ES-I3 (cell line): ENCODE data around the gene TUSC7.

ENCODE experiments used
- H3K36me3 ChIP-seq: 2 replicates; pipeline ENCODE4 v1.6.1; 2013; ENCODE audit warnings: mild to moderate bottlenecking, low read length, control low read depth, moderate library complexity; ENCODE audit not compliant: insufficient read depth
- H3K4me1 ChIP-seq: 2 replicates; pipeline ENCODE4 v1.6.1; 2013; ENCODE audit warnings: mild to moderate bottlenecking, control low read depth, low read length; ENCODE audit not compliant: insufficient read depth
- H3K9ac ChIP-seq: 2 replicates; pipeline ENCODE4 v1.6.1; 2013; ENCODE audit warnings: low read depth, mild to moderate bottlenecking, low read length, moderate library complexity
- H3K9me3 ChIP-seq: 2 replicates; pipeline ENCODE4 v1.6.1; 2013; ENCODE audit warnings: mild to moderate bottlenecking, low read length, moderate library complexity; ENCODE audit not compliant: control insufficient read depth, insufficient read depth

TUSC7 gene

DNA sequence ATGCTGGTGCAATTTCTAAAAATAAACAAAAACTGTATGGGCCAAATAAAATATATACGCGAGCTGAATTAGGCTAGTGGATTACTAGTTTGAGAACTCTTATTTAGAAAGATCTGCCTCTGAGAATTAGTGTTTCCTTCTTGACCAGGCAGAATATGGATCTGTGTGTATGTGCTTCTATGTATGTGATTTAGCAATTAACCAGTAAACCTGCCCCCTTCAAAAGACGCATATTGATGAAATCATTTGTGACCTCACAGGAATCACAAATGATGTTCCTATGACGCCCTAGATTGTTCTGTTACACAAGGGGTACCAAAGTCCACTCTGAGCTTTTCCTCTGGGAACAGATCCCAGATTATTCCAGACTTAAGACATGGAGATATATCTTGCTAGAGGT lies at the start of gene TUSC7:
Gene TUSC7, plus strand, starts transcription at position 301 of the 400 bp plus-strand sequence.
- H3K36me3 ChIP-seq, result no peaks in the 10 kb centered on the region
- no peak within 1 kb of the TSS for H3K9ac ChIP-seq
- H3K9me3 ChIP-seq, result no peaks in the 10 kb centered on the region
- H3K4me1 ChIP-seq, result no peaks in the 10 kb centered on the region

DNA sequence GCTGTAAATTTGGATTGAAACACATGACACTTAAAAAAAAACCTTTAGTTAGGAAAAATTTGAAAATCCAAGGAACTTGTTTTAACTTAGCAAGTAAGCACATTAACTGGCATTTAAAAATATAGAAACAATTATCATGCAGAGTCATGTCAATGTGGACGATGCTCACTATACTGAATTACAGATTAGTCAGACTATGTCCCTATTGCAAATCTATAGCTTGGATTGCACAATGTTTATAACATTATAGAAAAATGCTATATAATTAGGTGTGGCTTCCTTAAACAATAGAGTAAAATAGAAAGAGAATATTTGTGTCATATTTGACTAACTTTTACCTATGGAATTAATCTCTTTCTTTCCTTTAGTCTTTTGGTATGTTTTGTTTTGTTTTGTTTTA lies 48.4 kb upstream of the TUSC7 start:
- no peaks in the 10 kb centered on the region for H3K9me3 ChIP-seq
- no peak overlapping the region for H3K9ac ChIP-seq
- no peaks in the 10 kb centered on the region for H3K36me3 ChIP-seq
- no peaks in the 10 kb centered on the region; the same call in 1 of the 2 replicates for H3K4me1 ChIP-seq

DNA sequence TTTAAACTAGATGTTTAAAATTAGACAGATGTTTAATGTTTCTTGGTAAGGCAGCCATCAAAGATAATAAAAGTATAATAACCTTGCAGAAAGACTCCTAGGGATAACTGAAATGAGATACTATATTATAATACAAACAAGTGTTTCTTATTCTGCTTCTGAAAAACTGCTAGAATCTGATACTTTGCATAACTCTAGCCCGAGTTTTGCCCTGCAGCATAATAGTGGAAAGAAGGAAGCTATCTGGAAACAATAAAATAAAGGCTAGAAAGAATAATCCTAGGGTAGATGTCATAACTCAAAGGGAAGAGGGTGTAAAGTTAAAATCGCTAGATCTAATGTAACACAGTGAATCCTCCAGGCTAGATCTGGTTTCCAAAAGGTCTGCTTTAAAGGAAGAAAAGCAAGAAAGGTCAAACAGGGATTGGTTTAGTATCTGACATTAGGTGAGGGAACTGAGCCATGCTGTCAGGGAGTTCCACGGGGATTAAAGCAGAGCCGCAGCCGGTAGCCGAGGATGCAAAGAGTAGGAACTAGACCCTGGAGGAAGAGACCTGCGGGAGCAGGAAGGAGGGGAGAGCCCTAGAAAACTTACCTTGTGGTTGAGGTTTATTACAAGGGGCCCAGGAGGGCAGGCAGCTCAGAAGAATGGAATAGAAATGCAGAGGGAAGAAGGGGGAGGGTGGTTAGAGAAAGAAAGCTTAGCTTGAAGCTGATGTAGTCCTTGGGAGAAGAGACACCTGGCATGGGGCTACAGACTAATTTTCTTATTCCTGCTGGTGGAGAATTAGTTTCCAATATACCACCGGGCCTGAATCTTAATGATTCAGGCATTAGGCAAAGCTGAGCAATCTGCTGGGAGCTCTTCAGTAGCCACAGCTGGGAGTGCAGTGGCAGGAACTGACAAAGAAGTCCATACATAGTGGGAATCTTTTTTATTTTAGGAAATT lies 46.1 kb upstream of the TUSC7 start:
- no peaks in the 10 kb centered on the region for H3K36me3 ChIP-seq
- no peak overlapping the region for H3K9ac ChIP-seq
- H3K4me1 ChIP-seq, result no peaks in the 10 kb centered on the region; the same call in 1 of the 2 replicates
- H3K9me3 ChIP-seq, result no peaks in the 10 kb centered on the region

DNA sequence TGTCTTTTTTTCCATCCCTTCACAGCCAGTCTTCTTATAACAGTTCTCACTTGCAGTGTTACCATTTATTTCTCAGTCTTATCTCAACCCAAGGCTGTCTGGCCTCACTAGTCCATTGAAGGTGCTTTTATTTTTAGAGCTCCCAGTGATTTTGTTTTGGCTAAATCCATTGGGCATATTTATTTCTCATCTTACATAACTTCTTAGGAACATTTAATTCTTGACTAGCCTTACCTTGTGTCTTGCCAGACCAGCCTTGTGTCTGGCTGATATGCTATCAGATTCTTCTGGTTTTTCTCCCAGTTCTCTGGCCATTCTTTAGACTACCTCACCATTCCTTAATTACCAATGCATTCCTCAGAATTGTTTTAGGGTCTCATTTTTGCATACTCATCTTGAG lies 42.3 kb upstream of the TUSC7 start:
- Histone ChIP-seq H3K9ac (no peak overlapping the region), H3K4me1 (no peaks in the 10 kb centered on the region; the same call in 1 of the 2 replicates), H3K36me3 (no peaks in the 10 kb centered on the region), H3K9me3 (no peaks in the 10 kb centered on the region)

DNA sequence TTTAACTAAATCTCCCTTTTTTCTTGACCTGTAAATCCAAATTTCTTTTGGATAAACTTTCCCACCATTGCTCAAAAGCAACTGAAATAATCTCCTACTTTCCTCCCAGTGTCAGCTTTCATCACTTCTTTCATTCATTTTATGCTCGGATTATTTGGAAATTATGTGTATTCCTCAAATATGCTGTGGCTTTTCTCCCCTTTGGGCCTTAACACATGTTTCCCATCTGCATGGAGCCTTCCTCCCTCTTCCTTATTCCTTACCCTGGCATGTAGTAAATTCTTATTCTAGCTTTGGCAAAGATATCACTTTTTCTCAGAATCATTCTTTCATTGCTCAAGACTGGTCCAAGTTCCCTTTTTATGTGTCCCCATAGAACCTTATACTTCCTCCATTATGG lies 41.8 kb upstream of the TUSC7 start:
- Histone ChIP-seq H3K9ac (no peak overlapping the region), H3K4me1 (no peaks in the 10 kb centered on the region; the same call in 1 of the 2 replicates), H3K36me3 (no peaks in the 10 kb centered on the region), H3K9me3 (no peaks in the 10 kb centered on the region)

DNA sequence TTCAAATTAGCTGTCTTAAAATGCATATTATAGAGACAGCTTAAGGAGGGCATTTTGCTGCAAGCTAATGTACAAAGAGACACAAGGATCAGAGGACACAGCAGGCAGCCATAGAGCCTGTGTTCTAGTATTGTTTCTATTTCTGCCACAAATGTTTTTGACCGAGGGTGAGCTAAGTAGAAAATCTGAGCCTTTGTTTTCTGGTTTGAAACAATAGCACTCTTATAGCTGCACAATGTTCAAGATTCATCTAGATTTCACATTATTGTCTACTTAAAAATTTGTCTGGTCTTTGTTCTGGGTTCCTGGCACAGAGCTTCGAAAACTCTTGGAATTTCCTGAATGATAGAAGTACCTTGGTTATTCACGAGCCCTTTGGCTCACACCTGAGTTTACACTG lies 40.0 kb upstream of the TUSC7 start:
- no peaks in the 10 kb centered on the region for H3K36me3 ChIP-seq
- H3K4me1 ChIP-seq, result no peaks in the 10 kb centered on the region; the same call in 1 of the 2 replicates
- H3K9me3 ChIP-seq, result no peaks in the 10 kb centered on the region
- no peak overlapping the region for H3K9ac ChIP-seq

DNA sequence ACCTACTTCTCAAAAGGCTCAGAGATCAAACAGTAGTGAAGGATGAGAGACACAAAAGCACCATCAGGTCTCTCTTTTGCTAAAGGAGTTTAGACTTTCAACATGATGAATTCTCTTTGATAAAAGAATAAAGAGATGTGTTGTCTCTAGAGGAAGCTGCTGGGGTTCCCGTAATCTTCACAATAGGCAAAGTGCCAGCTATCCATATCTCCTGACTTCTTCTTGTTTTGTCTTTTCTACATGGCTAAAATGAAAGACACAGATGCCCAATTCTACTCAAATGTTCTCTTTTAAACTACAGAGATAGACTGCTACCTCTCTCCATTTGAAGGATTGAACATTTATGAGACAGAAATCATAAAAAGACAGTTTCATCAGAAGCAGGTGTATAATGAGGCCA lies 38.4 kb upstream of the TUSC7 start:
- no peaks in the 10 kb centered on the region for H3K9me3 ChIP-seq
- H3K9ac ChIP-seq, result no peak overlapping the region
- H3K4me1 ChIP-seq, result no peaks in the 10 kb centered on the region; the same call in 1 of the 2 replicates
- no peaks in the 10 kb centered on the region for H3K36me3 ChIP-seq

DNA sequence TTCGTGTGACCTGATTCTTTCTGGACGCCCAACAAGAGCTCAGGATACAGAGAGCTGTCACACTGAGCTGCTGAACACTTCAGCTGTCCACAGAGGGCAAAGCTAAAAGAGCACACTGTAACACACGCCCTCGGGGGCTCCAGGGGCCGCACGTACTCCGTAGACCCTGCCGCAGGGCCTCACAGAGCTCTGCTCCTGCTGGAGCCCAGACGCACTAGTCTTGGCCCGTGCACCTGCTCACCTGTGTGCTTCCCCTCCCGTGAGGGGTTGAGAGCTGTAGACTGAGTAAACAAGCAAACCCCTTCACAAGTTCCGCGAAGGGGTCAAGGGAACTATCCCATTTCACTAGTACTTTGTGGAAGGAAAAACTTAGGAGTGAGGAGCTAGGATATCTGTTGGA lies 30.7 kb upstream of the TUSC7 start:
- Histone ChIP-seq H3K4me1 (no peaks in the 10 kb centered on the region; the same call in 1 of the 2 replicates), H3K9me3 (no peaks in the 10 kb centered on the region), H3K36me3 (no peaks in the 10 kb centered on the region), H3K9ac (no peak overlapping the region)

DNA sequence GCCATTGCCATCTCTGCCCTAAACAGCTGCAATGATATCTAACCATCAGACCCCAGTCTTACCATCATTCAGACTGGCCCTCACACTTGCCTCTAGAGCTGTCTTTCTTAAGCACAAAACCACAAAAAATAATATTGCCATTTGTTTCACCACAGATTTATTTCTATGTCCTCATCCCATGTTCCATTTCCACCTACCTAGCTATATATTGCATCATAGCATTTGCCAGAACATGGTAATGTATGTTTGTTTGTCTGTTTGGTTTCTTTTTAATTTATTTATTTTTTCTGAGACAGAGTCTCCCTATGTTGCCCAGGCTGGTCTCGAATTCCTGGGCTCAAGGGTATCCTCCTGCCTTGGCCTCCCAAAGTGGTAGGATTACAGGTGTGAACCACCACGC lies 18.5 kb upstream of the TUSC7 start:
- Histone ChIP-seq H3K4me1 (no peaks in the 10 kb centered on the region), H3K36me3 (no peaks in the 10 kb centered on the region), H3K9me3 (no peaks in the 10 kb centered on the region)

DNA sequence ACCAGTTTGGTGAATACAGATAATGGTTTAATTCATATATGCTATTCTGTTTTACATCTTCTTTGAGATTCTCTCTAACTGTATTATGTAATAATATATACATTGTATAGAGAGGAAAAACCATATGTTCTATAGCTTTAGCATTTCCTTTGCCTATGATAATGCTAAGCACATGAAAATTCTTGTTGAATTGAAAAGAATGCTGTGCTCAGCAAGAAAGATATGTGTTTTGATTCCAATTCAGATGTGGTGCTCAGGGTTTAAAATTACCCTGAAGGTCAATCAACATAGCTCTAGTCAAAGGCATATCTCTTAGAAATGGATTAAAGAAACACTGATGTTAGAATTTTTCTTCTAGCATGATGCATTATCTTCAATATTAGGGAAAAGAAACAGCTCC lies 8.5 kb upstream of the TUSC7 start:
- Histone ChIP-seq H3K4me1 (peaks cover 4% of the 10 kb centered on the region; the same call in 1 of the 2 replicates), H3K9me3 (no peaks in the 10 kb centered on the region), H3K9ac (no peak overlapping the region), H3K36me3 (no peaks in the 10 kb centered on the region)

More for the DNA sequence above, 18.5 kb upstream of the TUSC7 start:
- H3K9ac ChIP-seq, result no peak overlapping the region

DNA sequence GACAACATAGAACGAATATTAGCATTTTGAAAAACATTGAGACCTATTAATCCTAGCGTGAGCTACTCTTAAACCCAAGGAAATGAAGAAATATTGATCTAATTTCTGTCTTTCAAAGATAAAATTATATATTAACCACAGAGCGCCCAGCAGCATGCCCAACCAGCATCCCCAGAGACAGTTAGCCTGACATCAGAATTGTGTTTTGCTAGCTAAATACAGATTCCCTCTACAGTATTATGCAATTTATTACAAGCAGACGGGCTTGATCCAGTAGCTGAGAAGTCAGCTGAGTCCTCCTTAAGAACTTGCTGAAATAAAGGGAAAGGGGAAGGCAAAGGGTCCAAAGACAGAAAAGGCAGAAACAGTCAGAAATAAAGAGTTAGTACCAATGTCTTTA lies 7.2 kb upstream of the TUSC7 start:
- Histone ChIP-seq H3K9ac (no peak overlapping the region), H3K4me1 (no peaks in the 10 kb centered on the region), H3K9me3 (no peaks in the 10 kb centered on the region), H3K36me3 (no peaks in the 10 kb centered on the region)

DNA sequence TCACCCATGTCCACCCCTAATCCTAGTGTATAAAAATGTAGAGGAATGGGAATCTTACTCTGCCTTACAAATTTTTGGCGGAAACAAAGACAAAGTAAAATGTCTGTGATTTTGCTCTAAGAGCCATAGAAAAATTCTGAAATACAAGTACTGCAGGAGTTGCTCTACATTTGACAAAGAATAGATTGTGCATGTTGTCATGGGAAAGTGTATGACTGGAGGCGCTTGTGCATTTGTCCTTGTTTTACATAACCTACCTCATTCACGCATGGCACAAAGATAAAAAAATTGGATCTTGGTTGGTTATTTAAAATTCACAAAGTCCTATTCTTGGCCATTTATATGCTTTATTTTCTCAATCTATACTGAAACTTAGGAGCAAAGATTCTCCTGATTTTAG lies 2.0 kb upstream of the TUSC7 start:
- no peak overlapping the region for H3K9ac ChIP-seq
- no peaks in the 10 kb centered on the region for H3K4me1 ChIP-seq
- no peaks in the 10 kb centered on the region for H3K9me3 ChIP-seq
- H3K36me3 ChIP-seq, result no peaks in the 10 kb centered on the region

DNA sequence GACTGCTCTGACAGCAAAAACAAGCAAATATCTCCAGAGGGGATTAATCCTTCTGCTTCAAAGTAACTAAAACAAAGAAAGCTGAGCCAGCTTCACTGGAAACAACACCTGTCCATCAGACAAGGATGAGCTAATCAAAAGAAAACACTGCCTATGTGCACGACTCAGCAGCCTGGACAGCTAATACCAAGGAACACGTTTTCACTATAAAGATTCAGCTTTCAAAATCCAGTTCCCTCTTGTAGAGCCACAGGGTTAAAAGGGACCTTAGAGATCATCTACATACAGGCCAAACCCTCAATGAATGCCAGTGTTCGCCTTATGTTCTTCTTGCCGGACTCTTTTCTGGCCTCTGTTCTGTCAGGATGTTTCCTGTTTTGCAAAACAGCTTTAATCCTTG lies 6.9 kb downstream of the TUSC7 start:
- Histone ChIP-seq H3K4me1 (peaks cover 3% of the 10 kb centered on the region; the same call in 1 of the 2 replicates), H3K9ac (no peak overlapping the region), H3K9me3 (no peaks in the 10 kb centered on the region), H3K36me3 (no peaks in the 10 kb centered on the region)

DNA sequence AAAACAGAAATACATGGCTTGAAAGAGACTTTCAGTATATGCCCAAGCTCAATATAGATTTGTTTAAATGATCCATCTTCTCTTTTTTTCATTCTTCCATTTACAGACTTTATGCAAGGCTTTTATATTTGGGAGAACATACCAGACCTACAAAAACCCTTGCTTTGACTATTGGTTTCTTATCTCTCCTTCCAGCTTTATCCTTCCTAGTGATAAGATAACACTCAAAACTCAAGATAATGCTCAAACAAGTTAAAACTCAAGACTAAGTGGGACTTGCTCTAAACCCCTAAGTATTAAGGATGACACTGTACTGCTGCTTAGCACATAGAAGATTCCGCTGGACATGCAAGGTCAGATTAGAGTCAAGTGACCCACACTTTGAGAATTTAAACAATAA lies 8.0 kb downstream of the TUSC7 start:
- H3K9ac ChIP-seq, result no peak overlapping the region
- no peaks in the 10 kb centered on the region for H3K36me3 ChIP-seq
- peaks cover 3% of the 10 kb centered on the region; the same call in 1 of the 2 replicates for H3K4me1 ChIP-seq
- H3K9me3 ChIP-seq, result no peaks in the 10 kb centered on the region

DNA sequence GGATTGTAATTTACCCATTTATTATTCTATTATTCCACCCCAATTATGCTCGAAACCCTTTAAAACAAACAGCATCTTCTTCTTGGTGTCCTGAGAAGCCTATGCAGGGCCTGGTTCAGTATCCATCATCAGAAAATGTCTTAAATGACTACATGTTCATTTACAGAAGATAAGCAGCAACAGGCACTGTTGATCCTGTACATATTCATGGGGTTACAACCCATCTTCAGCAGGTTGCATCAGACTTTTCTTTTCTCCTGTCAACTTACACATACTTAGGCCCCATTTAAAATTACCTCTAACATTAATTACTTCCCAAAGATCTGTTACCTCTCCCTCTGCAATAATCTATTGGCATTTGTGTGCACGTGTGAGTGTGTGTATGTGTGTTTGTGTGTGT lies 18.9 kb downstream of the TUSC7 start:
- Histone ChIP-seq H3K9ac (no peak overlapping the region), H3K36me3 (no peaks in the 10 kb centered on the region), H3K4me1 (no peaks in the 10 kb centered on the region), H3K9me3 (no peaks in the 10 kb centered on the region)
